OCI-LY1 (cell line): Measurements from ENCODE around the gene KRT5.

Experiments
- H2AFZ ChIP-seq: fragments of 200-600 bp; sonication (generic), shearing (Covaris generic); 2 replicates; pipeline ENCODE4 v1.6.0; 2014; ENCODE audit warnings: antibody characterized with exemption, mild to moderate bottlenecking, low read length
- H3F3A ChIP-seq: fragments of 200-600 bp; sonication (generic), shearing (Covaris generic); 2 replicates; pipeline ENCODE4 v1.6.0; 2014; ENCODE audit warnings: mild to moderate bottlenecking, antibody characterized with exemption, low read length, moderate library complexity; ENCODE audit not compliant: insufficient read depth
- H3K27ac ChIP-seq: fragments of 200-600 bp; sonication (generic); 2 replicates; pipeline ENCODE4 v1.5.1; 2014; ENCODE audit warnings: low read length, mixed run types, mild to moderate bottlenecking, low read depth; ENCODE audit not compliant: poor library complexity, severe bottlenecking
- H3K27me3 ChIP-seq: fragments of 200-600 bp; sonication (generic); 2 replicates; pipeline ENCODE4 v1.6.0; 2014; ENCODE audit warnings: antibody characterized with exemption, mild to moderate bottlenecking, low read length, moderate library complexity; ENCODE audit not compliant: insufficient read depth
- H3K36me3 ChIP-seq: fragments of 200-600 bp; sonication (generic); 2 replicates; pipeline ENCODE4 v1.6.1; 2014; ENCODE audit warnings: mild to moderate bottlenecking, antibody characterized with exemption, low read length, moderate library complexity, mixed read lengths; ENCODE audit not compliant: insufficient read depth
- H3K4me1 ChIP-seq: fragments of 200-600 bp; sonication (generic); 2 replicates; pipeline ENCODE4 v1.5.1; 2014; ENCODE audit warnings: mild to moderate bottlenecking, low read length, moderate library complexity; ENCODE audit not compliant: insufficient read depth, severe bottlenecking
- H3K4me2 ChIP-seq: fragments of 200-600 bp; sonication (generic), shearing (Covaris generic); 2 replicates; pipeline ENCODE4 v1.6.1; 2014; ENCODE audit warnings: low read length
- H3K4me3 ChIP-seq: fragments of 200-600 bp; sonication (generic); 2 replicates; pipeline ENCODE4 v1.5.1; 2014; ENCODE audit warnings: low read length, low read depth, mild to moderate bottlenecking, mixed read lengths; ENCODE audit not compliant: poor library complexity, severe bottlenecking
- H3K79me2 ChIP-seq: fragments of 200-600 bp; shearing (Covaris generic); 2 replicates; pipeline ENCODE4 v1.6.1; 2016; ENCODE audit warnings: mixed run types, low read length, mixed read lengths; ENCODE audit not compliant: insufficient read depth
- H3K9ac ChIP-seq: fragments of 200-600 bp; sonication (generic), shearing (Covaris generic); 2 replicates; pipeline ENCODE4 v1.6.1; 2014; ENCODE audit warnings: mild to moderate bottlenecking, low read length, mixed read lengths
- H3K9me2 ChIP-seq: fragments of 200-600 bp; sonication (generic), shearing (Covaris generic); 2 replicates; pipeline ENCODE4 v1.6.1; 2014; ENCODE audit warnings: low read depth, mild to moderate bottlenecking, low read length, mixed read lengths
- H3K9me3 ChIP-seq: fragments of 200-600 bp; shearing (Covaris generic); 2 replicates; pipeline ENCODE4 v1.6.1; 2014; ENCODE audit warnings: low read length, mixed read lengths
- H4K20me1 ChIP-seq: fragments of 200-600 bp; sonication (generic), shearing (Covaris generic); 2 replicates; pipeline ENCODE4 v1.6.0; 2016; ENCODE audit warnings: mild to moderate bottlenecking, low read length; ENCODE audit not compliant: insufficient read depth
- CTCF ChIP-seq: fragments of 200-600 bp; sonication (generic), shearing (Covaris generic); IDR thresholded peaks from 2 replicates; pipeline ENCODE4 v1.5.1; 2017; ENCODE audit warnings: mild to moderate bottlenecking, antibody characterized with exemption, low read length, moderate library complexity, mixed read lengths
- EZH2 ChIP-seq: fragments of 200-600 bp; sonication (generic), shearing (Covaris generic); IDR thresholded peaks from 2 replicates; pipeline ENCODE4 v1.8.0; 2017; ENCODE audit warnings: borderline replicate concordance, mixed run types, mild to moderate bottlenecking, antibody characterized with exemption, low read length, moderate library complexity, mixed read lengths

Gene KRT5

DNA sequence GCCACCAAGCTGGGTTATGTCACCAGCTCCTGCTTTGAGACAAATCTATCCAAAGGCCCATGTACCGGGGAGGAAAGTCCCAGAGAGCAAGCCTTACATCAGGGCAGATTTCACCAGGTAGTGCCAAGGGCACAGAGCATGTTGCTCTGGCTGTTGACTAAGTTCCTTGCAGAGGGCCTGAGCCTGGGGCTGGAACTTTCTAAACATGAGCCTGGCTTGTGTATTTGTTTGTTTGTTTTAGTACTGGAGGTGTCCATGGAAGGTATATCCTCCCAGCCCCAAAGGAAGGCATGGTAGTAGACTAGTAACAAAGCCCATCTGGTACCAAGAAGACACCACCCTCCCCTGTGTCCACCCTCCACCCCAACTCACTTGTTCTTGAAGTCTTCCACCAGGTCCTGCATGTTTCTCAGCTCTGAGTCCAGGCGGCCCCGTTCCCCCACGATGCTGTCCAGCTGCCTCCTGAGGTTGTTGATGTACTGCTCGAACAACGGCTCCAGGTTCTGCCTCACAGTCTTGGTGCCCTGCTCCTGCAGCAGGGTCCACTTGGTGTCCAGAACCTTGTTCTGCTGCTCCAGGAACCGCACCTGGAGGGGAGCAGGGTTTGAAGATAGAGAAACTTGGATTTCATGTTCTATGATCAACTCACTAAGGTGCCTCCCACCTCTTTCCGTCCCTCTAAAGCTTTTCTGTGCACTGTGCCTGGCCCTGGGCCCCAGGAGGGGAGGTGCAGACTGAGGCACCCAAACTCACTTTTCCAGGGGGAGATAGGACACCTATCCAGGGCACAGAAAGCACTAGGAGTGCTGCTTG is 1.4 kb downstream of the KRT5 start:
- Histone ChIP-seq H3K27me3 (0 out of 2 replicates have a peak, but pooled peaks cover 3% of the 10 kb centered on the region), H3K79me2 (no peaks in the 10 kb centered on the region), H3K4me2 (no peak overlapping the region), H3K36me3 (no peaks in the 10 kb centered on the region), H3K9ac (no peak overlapping the region), H3K27ac (no peak overlapping the region), H3K9me2 (no peaks in the 10 kb centered on the region), H3K9me3 (no peaks in the 10 kb centered on the region), H3K4me3 (no peak overlapping the region), H2AFZ (no peak overlapping the region), H3K4me1 (no peaks in the 10 kb centered on the region), H4K20me1 (no peaks in the 10 kb centered on the region), H3F3A (no peaks in the 10 kb centered on the region)
- no peak for TF ChIP-seq CTCF
- no peak for TF ChIP-seq EZH2

DNA sequence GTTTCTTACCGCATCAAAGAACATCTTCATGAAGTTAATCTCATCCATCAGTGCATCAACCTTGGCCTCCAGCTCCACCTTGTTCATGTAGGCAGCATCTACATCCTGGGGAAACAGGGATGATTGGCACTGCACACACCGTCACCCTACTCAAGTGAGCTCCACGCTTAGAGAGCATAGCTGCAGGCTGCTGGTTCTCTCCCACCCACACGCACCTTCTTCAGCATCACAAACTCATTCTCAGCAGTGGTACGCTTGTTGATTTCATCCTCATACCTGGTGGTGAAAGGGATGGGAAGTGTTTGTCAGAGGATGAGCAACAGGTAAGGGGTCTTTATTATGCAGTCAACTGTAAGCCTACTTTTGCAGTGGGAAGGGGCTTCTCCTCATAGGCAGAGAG is 2.3 kb downstream of the KRT5 start:
- Histone ChIP-seq H3K27ac (no peak overlapping the region), H3K4me3 (no peak overlapping the region), H4K20me1 (no peaks in the 10 kb centered on the region), H3K9me3 (no peaks in the 10 kb centered on the region), H3K36me3 (no peaks in the 10 kb centered on the region), H3K9ac (no peak overlapping the region), H3K9me2 (no peaks in the 10 kb centered on the region), H2AFZ (no peak overlapping the region), H3K79me2 (no peaks in the 10 kb centered on the region), H3K4me2 (no peak overlapping the region), H3F3A (no peaks in the 10 kb centered on the region), H3K4me1 (no peaks in the 10 kb centered on the region), H3K27me3 (no peaks in the 10 kb centered on the region)
- no peak for TF ChIP-seq CTCF
- TF ChIP-seq EZH2, result no peak

- Histone ChIP-seq H3K4me2 (no peak overlapping the region), H3K9me3 (no peaks in the 10 kb centered on the region), H4K20me1 (no peaks in the 10 kb centered on the region), H3K4me3 (no peak overlapping the region), H3K4me1 (no peaks in the 10 kb centered on the region), H3K27ac (no peak overlapping the region), H3K79me2 (no peaks in the 10 kb centered on the region), H3F3A (no peaks in the 10 kb centered on the region), H3K27me3 (no peaks in the 10 kb centered on the region), H3K9ac (no peak overlapping the region), H3K9me2 (no peaks in the 10 kb centered on the region), H3K36me3 (no peaks in the 10 kb centered on the region), H2AFZ (no peak overlapping the region)
- TF ChIP-seq CTCF (no peak), EZH2 (no peak)
These were observed 3.0 kb downstream of the KRT5 start for GRCh38 chr12:52517005-52517835.
